ENCODE measurements around the gene FPR3. TPM values are rescaled to one million over a fixed set of nuclear protein-coding genes. Genes with fewer than 3 reads are reported as not detected.

Gene FPR3
- total and polyA plus RNA-seq, 9 of the 15 experiments (the other 6 are each of a cell fraction or from before 2014, with no cell fraction given), result 0.08 to 0.51 (median 0.22) TPM; not detected in 1

GRCh38 chr19:51779703-51780102 is 15.3 kb upstream of the FPR3 start:
- in situ Hi-C loops (cut with MboI) (loop anchor here (5.0 to 10.0 kb wide), 2 partner anchors 67 to 355 kb away; no protein-coding TSS in a partner anchor), intact Hi-C loops (cut with micrococcal nuclease) (loop anchor here (2.0 to 10.0 kb wide), 3 partner anchors 29 to 355 kb away; no protein-coding TSS in a partner anchor)
- DNase-seq (ENCODE audit: extremely low read depth in 1 of 4, low spot score in 3 of 4) (no peak), FAIRE-seq (no peak), ATAC-seq (no peak)
- Histone ChIP-seq H3K27ac (ENCODE audit: extremely low read depth, low read depth, low read length) (no peak overlapping the region), H3K9me1 (ENCODE audit: control insufficient read depth, insufficient read depth, low read length) (no peaks in the 10 kb centered on the region), H3K27me3 (ENCODE audit: control insufficient read depth in 2 of 2, insufficient read depth in 2 of 2, low read length in 2 of 2) (no peaks in the 10 kb centered on the region), H3K9ac (ENCODE audit: insufficient read depth in 1 of 2, low read depth in 2 of 2, low read length in 2 of 2) (no peak overlapping the region), H4K20me1 (replicated peaks; ENCODE audit: control insufficient read depth, insufficient read depth, low read length) (no peaks in the 10 kb centered on the region), H2AFZ (ENCODE audit: low read depth, low read length) (no peak overlapping the region), H3K4me2 (ENCODE audit: insufficient read depth, low read length) (no peak overlapping the region), H3K4me1 (replicated peaks in 1 of 2; ENCODE audit: control insufficient read depth in 2 of 2, insufficient read depth in 2 of 2, low read length in 2 of 2) (peaks cover 6 to 50% of the 10 kb centered on the region in 2 experiments; a peak in 4 of 5 replicates), H3K4me3 (no peak overlapping the region), H3K79me2 (ENCODE audit: control insufficient read depth, insufficient read depth, low read length) (no peaks in the 10 kb centered on the region), H3K36me3 (ENCODE audit: control insufficient read depth, insufficient read depth, low read length) (no peaks in the 10 kb centered on the region), H3K9me3 (replicated peaks; ENCODE audit: control insufficient read depth, insufficient read depth, low read depth, low read length) (no peaks in the 10 kb centered on the region)
- 0% methylated on average over 2 of the region's 2 CpGs for WGBS (ENCODE audit: insufficient coverage, low coverage, missing lambda C conversion rate)
- BruUV-seq (replicated peaks), result no TSS peak
- ChIA-PET POLR2A (no interaction called here), CTCF (ENCODE audit: low intra/inter-chr PET ratio) (no interaction called here)
- TF ChIP-seq, protein P1, sequence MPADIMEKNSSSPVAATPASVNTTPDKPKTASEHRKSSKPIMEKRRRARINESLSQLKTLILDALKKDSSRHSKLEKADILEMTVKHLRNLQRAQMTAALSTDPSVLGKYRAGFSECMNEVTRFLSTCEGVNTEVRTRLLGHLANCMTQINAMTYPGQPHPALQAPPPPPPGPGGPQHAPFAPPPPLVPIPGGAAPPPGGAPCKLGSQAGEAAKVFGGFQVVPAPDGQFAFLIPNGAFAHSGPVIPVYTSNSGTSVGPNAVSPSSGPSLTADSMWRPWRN (IDR thresholded peaks at IDR 0.05; ENCODE audit: low read depth), result no peak
- TF ChIP-seq ZNF592 (IDR thresholded peaks at IDR 0.05) (0 out of 2 replicates have a peak, but pooled peaks have one; percentile 25), PRDM10 (IDR thresholded peaks at IDR 0.05; ENCODE audit: partially characterized antibody) (peak; percentile 71), HMGN3 (IDR thresholded peaks at IDR 0.05; ENCODE audit: borderline replicate concordance, extremely low read depth, insufficient read length, low read depth, low read length) (no peak), ESRRB (CRISPR knock-in tag; IDR thresholded peaks at IDR 0.05; ENCODE audit: borderline replicate concordance) (no peak), DLX4 (CRISPR knock-in tag; IDR thresholded peaks at IDR 0.05) (no peak), RBM14 (IDR thresholded peaks at IDR 0.05; ENCODE audit: borderline replicate concordance, insufficient read depth, low read depth, low read length) (no peak), ZNF232 (CRISPR knock-in tag; IDR thresholded peaks at IDR 0.05) (no peak), ATF7 (IDR thresholded peaks at IDR 0.05) (peak; percentile 64; the same call in 1 of the 2 replicates)
- TF ChIP-seq, protein P2, sequence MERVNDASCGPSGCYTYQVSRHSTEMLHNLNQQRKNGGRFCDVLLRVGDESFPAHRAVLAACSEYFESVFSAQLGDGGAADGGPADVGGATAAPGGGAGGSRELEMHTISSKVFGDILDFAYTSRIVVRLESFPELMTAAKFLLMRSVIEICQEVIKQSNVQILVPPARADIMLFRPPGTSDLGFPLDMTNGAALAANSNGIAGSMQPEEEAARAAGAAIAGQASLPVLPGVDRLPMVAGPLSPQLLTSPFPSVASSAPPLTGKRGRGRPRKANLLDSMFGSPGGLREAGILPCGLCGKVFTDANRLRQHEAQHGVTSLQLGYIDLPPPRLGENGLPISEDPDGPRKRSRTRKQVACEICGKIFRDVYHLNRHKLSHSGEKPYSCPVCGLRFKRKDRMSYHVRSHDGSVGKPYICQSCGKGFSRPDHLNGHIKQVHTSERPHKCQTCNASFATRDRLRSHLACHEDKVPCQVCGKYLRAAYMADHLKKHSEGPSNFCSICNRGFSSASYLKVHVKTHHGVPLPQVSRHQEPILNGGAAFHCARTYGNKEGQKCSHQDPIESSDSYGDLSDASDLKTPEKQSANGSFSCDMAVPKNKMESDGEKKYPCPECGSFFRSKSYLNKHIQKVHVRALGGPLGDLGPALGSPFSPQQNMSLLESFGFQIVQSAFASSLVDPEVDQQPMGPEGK (CRISPR knock-in tag; IDR thresholded peaks at IDR 0.05; ENCODE audit: borderline replicate concordance), result no peak
